OCI-LY7 (cell line): ENCODE results near the gene VAV1. TPM values are rescaled to one million over a fixed set of nuclear protein-coding genes. Genes with fewer than 3 reads are reported as not detected.

ENCODE experiments used
- Bru-seq: library from RNA; stranded (reverse); fragments of 400-500 nt; gene quantifications from one replicate; lab custom pipeline; 2021; lab: Mats Ljungman, UMichigan
- BruChase-seq, 2 experiments: library from RNA; stranded (reverse); fragments of 400-500 nt; gene quantifications; one replicate each; lab custom pipeline; 2021; lab: Mats Ljungman, UMichigan
- BruUV-seq: library from RNA; stranded (reverse); fragments of 400-500 nt; replicated peaks from 2 replicates; lab custom pipeline; 2021; lab: Mats Ljungman, UMichigan
- CTCF ChIA-PET: fragments of 300-600 bp; sonication (Branson Sonifier 250); formaldehyde crosslinking; loops from one replicate; lab custom pipeline; 2022; ENCODE audit warnings: antibody characterized with exemption; ENCODE audit not compliant: unreplicated experiment; lab: Charles Lee
- POLR2A ChIA-PET: fragments of 300-600 bp; sonication (Branson Sonifier 250); formaldehyde crosslinking; loops from one replicate; lab custom pipeline; 2022; ENCODE audit warnings: antibody characterized with exemption; lab: Charles Lee
- DNase-seq: peaks from one replicate; pipeline ENCODE4 v3.0.0-alpha.2; 2015; ENCODE audit warnings: low spot score
- H2AFZ ChIP-seq: fragments of 200-600 bp; sonication (generic), shearing (Covaris generic); 2 replicates; pipeline ENCODE4 v1.6.1; 2014; ENCODE audit warnings: mild to moderate bottlenecking, antibody characterized with exemption, low read length, moderate library complexity
- H3K27ac ChIP-seq: fragments of 200-600 bp; sonication (generic); 2 replicates; pipeline ENCODE4 v1.5.1; 2014; ENCODE audit warnings: mixed run types, low read depth, mild to moderate bottlenecking, moderate library complexity, low read length, inconsistent platforms; ENCODE audit not compliant: poor library complexity, severe bottlenecking
- H3K36me3 ChIP-seq: fragments of 200-600 bp; sonication (generic); 2 replicates; pipeline ENCODE4 v1.6.1; 2014; ENCODE audit warnings: mild to moderate bottlenecking, antibody characterized with exemption, low read length, moderate library complexity, mixed read lengths; ENCODE audit not compliant: insufficient read depth
- H3K4me1 ChIP-seq: fragments of 200-600 bp; sonication (generic); 2 replicates; pipeline ENCODE4 v1.5.1; 2014; ENCODE audit warnings: mild to moderate bottlenecking, low read length; ENCODE audit not compliant: insufficient read depth, poor library complexity, severe bottlenecking
- H3K4me2 ChIP-seq: fragments of 200-600 bp; sonication (generic); 2 replicates; pipeline ENCODE4 v1.6.1; 2014; ENCODE audit warnings: mild to moderate bottlenecking, low read length
- H3K4me3 ChIP-seq: fragments of 200-600 bp; sonication (generic); 2 replicates; pipeline ENCODE4 v1.5.1; 2014; ENCODE audit warnings: mild to moderate bottlenecking, low read depth, low read length; ENCODE audit not compliant: poor library complexity, severe bottlenecking
- H3K79me2 ChIP-seq: fragments of 200-600 bp; sonication (generic); 2 replicates; pipeline ENCODE4 v1.6.1; 2016; ENCODE audit warnings: low read depth, mild to moderate bottlenecking, low read length, moderate library complexity, mixed read lengths; ENCODE audit not compliant: insufficient read depth
- H3K9me2 ChIP-seq: fragments of 200-600 bp; sonication (generic); 2 replicates; pipeline ENCODE4 v1.6.1; 2016; ENCODE audit warnings: mild to moderate bottlenecking, low read length, mixed read lengths; ENCODE audit not compliant: insufficient read depth
- H3K9me3 ChIP-seq: fragments of 200-600 bp; sonication (generic); 2 replicates; pipeline ENCODE4 v1.6.1; 2014; ENCODE audit warnings: mild to moderate bottlenecking, mixed run types, low read length, mixed read lengths
- H4K20me1 ChIP-seq: fragments of 200-600 bp; sonication (generic); 2 replicates; pipeline ENCODE4 v1.6.1; 2014; ENCODE audit warnings: mild to moderate bottlenecking, antibody characterized with exemption, low read length, moderate library complexity, mixed read lengths; ENCODE audit not compliant: insufficient read depth
- EZH2phosphoT487 ChIP-seq: fragments of 200-600 bp; sonication (generic); IDR thresholded peaks from 2 replicates; pipeline ENCODE4 v1.6.1; 2018; ENCODE audit warnings: low read depth, borderline replicate concordance, mild to moderate bottlenecking, mixed run types, antibody characterized with exemption, low read length, moderate library complexity, mixed read lengths
- intact Hi-C: fragments of 100-400 bp; cut with micrococcal nuclease; formaldehyde crosslinking; loops from one replicate; pipeline ENCODE4 v1.10.0; 2022; ENCODE audit not compliant: unreplicated experiment
- long read RNA-seq: library from polyadenylated mRNA; stranded (forward); transcript quantifications from one replicate; pipeline ENCODE4 v2.0.0, GENCODE V29; 2022
- total RNA-seq, 2 experiments: library from RNA; depleted of rRNA in 1 of 2; stranded (reverse); fragments of >200 nt in 1 of 2; shearing (Covaris generic) in 1 of 2; gene quantifications; 2 replicates each; pipeline ENCODE4 v1.2.3, GENCODE V29; 2014 to 2022
- TF ChIP-seq, protein P1 (sequence below): fragments of 200-600 bp; sonication (generic); conservative IDR thresholded peaks from 2 replicates; pipeline ENCODE4 v1.5.1; 2014; ENCODE audit warnings: mild to moderate bottlenecking, antibody characterized with exemption, low read length, moderate library complexity, mixed read lengths

Gene VAV1, protein sequence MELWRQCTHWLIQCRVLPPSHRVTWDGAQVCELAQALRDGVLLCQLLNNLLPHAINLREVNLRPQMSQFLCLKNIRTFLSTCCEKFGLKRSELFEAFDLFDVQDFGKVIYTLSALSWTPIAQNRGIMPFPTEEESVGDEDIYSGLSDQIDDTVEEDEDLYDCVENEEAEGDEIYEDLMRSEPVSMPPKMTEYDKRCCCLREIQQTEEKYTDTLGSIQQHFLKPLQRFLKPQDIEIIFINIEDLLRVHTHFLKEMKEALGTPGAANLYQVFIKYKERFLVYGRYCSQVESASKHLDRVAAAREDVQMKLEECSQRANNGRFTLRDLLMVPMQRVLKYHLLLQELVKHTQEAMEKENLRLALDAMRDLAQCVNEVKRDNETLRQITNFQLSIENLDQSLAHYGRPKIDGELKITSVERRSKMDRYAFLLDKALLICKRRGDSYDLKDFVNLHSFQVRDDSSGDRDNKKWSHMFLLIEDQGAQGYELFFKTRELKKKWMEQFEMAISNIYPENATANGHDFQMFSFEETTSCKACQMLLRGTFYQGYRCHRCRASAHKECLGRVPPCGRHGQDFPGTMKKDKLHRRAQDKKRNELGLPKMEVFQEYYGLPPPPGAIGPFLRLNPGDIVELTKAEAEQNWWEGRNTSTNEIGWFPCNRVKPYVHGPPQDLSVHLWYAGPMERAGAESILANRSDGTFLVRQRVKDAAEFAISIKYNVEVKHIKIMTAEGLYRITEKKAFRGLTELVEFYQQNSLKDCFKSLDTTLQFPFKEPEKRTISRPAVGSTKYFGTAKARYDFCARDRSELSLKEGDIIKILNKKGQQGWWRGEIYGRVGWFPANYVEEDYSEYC
- total RNA-seq (2014; rRNA removed; shearing (Covaris generic)): 76.1 and 90.7 TPM in 2 replicates
- 92.7 and 107 TPM in 2 replicates for total RNA-seq (2022)
- percentile 77 among the genes with signal in this experiment for Bru-seq, nascent RNA
- BruChase-seq, experiment 1, labeled RNA remaining after a 6-hour chase: percentile 85 among the genes with signal in this experiment
- percentile 82 among the genes with signal in this experiment for BruChase-seq, experiment 2, labeled RNA remaining after a 2-hour chase
- long read RNA-seq, transcript VAV1-210 (27 exons, 2,620 nt): major isoform, 25 of 40 reads
- long read RNA-seq, partial matches to known transcripts: 7 of 40 reads
- long read RNA-seq, other reads (novel, unspliced or antisense): 7 of 40 reads

DNA sequence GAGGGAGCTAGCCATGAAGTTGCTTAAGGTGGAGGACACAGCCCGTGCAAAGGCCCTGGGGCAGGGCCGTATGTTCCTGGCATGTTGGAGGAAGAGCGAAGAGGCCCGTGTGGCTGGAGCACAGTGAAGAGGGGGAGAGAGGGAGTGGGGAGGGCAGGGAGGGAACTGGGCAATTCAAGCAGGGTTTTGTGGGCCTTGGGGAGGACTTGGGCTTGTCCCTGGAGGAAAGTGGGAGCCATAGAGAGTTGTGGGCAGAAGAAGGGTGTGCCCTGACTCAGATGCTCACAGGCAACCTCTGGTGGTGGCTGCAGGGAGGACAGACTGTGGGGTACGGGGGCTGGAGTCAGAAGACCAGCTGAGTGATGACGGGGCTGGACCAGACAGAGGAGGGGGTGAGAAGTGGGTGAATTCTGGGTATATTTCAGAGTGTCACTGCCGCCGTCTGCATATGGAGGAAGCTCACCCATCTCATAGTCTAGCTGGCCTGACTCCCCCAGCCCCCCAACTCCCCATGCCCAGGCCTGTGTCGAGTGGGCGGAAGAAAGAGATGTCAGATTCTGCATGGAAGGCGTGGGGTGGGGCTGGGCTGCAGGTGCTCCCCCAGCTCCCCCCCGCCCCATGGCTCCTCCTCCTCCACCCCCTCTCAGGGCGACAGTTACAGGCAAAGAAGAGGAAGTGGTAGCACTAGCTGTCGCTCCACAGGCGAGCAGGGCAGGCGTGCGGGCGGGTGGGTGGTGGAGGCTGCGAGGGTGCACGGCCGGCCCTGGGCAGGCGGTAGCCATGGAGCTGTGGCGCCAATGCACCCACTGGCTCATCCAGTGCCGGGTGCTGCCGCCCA, at the start of gene VAV1:
Gene VAV1, plus strand, starts transcription at position 681 of the 838 bp plus-strand sequence. Its CDS starts 100 bp downstream, at position 781.
- no TSS peak for BruUV-seq
- Histone ChIP-seq H3K79me2 (peaks cover 43% of the 10 kb centered on the region), H3K4me2 (peak within 1 kb of the TSS; percentile 72), H3K4me1 (peaks cover 33% of the 10 kb centered on the region), H3K36me3 (peaks cover 27% of the 10 kb centered on the region), H3K9me3 (no peaks in the 10 kb centered on the region), H2AFZ (peak within 1 kb of the TSS; percentile 20; the same call in 1 of the 2 replicates), H3K4me3 (peak within 1 kb of the TSS; percentile 83), H4K20me1 (no peaks in the 10 kb centered on the region), H3K9me2 (no peaks in the 10 kb centered on the region), H3K27ac (peak within 1 kb of the TSS; percentile 88)
- intact Hi-C loops: loop anchor here (1.0 kb wide), 2 partner anchors 29 to 90 kb away; no protein-coding TSS in a partner anchor
- ChIA-PET POLR2A (interaction anchor here (0.6 to 3.9 kb wide), 13 partner anchors 8 to 840 kb away, joined by 3 to 25 read pairs (median 5); partner anchors contain the start of gene GPR108), CTCF (interaction anchor here (0.7 to 1.8 kb wide), 4 partner anchors 13 to 91 kb away, joined by 3 to 19 read pairs (median 9); no protein-coding TSS in a partner anchor)
- TF ChIP-seq, protein P1, sequence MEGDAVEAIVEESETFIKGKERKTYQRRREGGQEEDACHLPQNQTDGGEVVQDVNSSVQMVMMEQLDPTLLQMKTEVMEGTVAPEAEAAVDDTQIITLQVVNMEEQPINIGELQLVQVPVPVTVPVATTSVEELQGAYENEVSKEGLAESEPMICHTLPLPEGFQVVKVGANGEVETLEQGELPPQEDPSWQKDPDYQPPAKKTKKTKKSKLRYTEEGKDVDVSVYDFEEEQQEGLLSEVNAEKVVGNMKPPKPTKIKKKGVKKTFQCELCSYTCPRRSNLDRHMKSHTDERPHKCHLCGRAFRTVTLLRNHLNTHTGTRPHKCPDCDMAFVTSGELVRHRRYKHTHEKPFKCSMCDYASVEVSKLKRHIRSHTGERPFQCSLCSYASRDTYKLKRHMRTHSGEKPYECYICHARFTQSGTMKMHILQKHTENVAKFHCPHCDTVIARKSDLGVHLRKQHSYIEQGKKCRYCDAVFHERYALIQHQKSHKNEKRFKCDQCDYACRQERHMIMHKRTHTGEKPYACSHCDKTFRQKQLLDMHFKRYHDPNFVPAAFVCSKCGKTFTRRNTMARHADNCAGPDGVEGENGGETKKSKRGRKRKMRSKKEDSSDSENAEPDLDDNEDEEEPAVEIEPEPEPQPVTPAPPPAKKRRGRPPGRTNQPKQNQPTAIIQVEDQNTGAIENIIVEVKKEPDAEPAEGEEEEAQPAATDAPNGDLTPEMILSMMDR: peak; percentile 77
- no peak for TF ChIP-seq EZH2phosphoT487
- DNase-seq: peak; percentile 95

DNA sequence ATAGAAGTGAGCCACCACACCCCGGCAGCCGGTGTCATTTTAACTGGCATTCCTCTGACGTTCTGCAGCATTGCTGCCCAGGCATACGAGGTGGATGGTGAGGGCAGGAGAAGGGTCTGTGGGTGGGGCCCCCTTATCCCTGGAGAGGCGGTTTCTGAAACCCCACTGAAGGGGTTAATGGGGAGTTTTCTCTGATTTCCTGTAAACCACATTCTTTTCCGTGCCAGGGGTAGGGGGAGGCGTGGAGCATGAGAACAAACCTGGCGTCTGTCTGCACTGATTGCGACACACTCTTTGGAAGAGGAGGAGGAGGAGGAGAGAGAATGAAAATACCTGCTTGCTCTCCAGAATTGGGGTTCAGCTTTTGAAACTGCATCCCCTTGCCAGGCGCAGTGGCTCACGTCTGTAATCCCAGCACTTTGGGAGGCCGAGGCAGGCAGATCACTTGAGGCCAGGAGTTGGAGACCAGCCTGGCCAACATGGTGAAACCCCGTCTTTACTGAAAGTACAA, 49.3 kb upstream of the VAV1 start:
- Histone ChIP-seq H3K4me3 (no peak overlapping the region), H3K9me2 (no peaks in the 10 kb centered on the region), H3K79me2 (no peaks in the 10 kb centered on the region), H2AFZ (no peak overlapping the region), H3K4me2 (no peak overlapping the region), H3K9me3 (no peaks in the 10 kb centered on the region), H3K36me3 (no peaks in the 10 kb centered on the region), H3K4me1 (peaks cover 66% of the 10 kb centered on the region), H3K27ac (no peak overlapping the region), H4K20me1 (no peaks in the 10 kb centered on the region)
- intact Hi-C loops: no loop called here
- no TSS peak for BruUV-seq
- CTCF ChIA-PET: no interaction called here
- POLR2A ChIA-PET: interaction anchor here (1.8 kb wide), 1 partner anchor 13 kb away, joined by 4 read pairs; no protein-coding TSS in a partner anchor
- TF ChIP-seq, protein P1: no peak
- no peak for TF ChIP-seq EZH2phosphoT487
- no peak for DNase-seq
